IMR-90 (cell line): ENCODE results near the gene FBLN1. TPM values are rescaled to one million over a fixed set of nuclear protein-coding genes. Genes with fewer than 3 reads are reported as not detected.
A peak's percentile ranks its signal among the peaks of the same experiment; 100 is the strongest.

ENCODE experiments used
- ATAC-seq: fragments of 200-7000 bp; cut with Tn5 transposase; 2 replicates; pipeline ENCODE4 v1.9.1; 2020; ENCODE audit warnings: low read depth, mild to moderate bottlenecking, moderate library complexity
- BruUV-seq: library from RNA; stranded (reverse); fragments of 400-500 nt; replicated peaks from 2 replicates; lab custom pipeline; 2021; lab: Mats Ljungman, UMichigan
- CTCF ChIA-PET: fragments of 300-600 bp; formaldehyde crosslinking; extraction: SDS; loops from one replicate; lab custom pipeline; 2021; ENCODE audit warnings: antibody characterized with exemption; lab: Yijun Ruan, JAX
- POLR2A ChIA-PET: fragments of 300-600 bp; sonication (Branson Sonifier 250); formaldehyde crosslinking; loops from one replicate; lab custom pipeline; 2022; ENCODE audit warnings: antibody characterized with exemption; ENCODE audit not compliant: unreplicated experiment; lab: Charles Lee
- DNase-seq: peaks from one replicate; pipeline ENCODE4 v3.0.0; 2013
- H2AFZ ChIP-seq: replicated peaks from 2 replicates; pipeline ENCODE3; 2013; ENCODE audit warnings: low read length, mild to moderate bottlenecking; ENCODE audit not compliant: poor library complexity
- H2AK5ac ChIP-seq: 2 replicates; pipeline ENCODE4 v1.6.1; 2013; ENCODE audit warnings: low read depth, low read length, inconsistent platforms
- H2AK9ac ChIP-seq: replicated peaks from 2 replicates; pipeline ENCODE3; 2013; ENCODE audit warnings: mild to moderate bottlenecking, low read depth, low read length, moderate library complexity; ENCODE audit not compliant: poor library complexity
- H2BK120ac ChIP-seq: 2 replicates; pipeline ENCODE4 v1.6.1; 2013; ENCODE audit warnings: low read depth, low read length, inconsistent platforms
- H2BK15ac ChIP-seq: 3 replicates; pipeline ENCODE4 v1.6.1; 2013; ENCODE audit warnings: low read depth, low read length, inconsistent platforms
- H2BK20ac ChIP-seq: 2 replicates; pipeline ENCODE4 v1.6.1; 2013; ENCODE audit warnings: low read depth, mild to moderate bottlenecking, inconsistent platforms, low read length, moderate library complexity
- H2BK5ac ChIP-seq: 2 replicates; pipeline ENCODE4 v1.6.1; 2013; ENCODE audit warnings: mild to moderate bottlenecking, low read depth, low read length, inconsistent platforms; ENCODE audit not compliant: poor library complexity, severe bottlenecking
- H3K14ac ChIP-seq: replicated peaks from 2 replicates; pipeline ENCODE4 v1.6.1; 2013; ENCODE audit warnings: low read depth, low read length, inconsistent platforms
- H3K18ac ChIP-seq: 2 replicates; pipeline ENCODE4 v1.6.1; 2013; ENCODE audit warnings: low read depth, low read length, control low read depth
- H3K23ac ChIP-seq: 2 replicates; pipeline ENCODE4 v1.6.1; 2013; ENCODE audit warnings: low read depth, low read length, inconsistent platforms
- H3K27ac ChIP-seq: 2 replicates; pipeline ENCODE4 v1.5.1; 2013; ENCODE audit warnings: mild to moderate bottlenecking, control low read depth, low read length; ENCODE audit not compliant: insufficient read depth
- H3K27me3 ChIP-seq: 2 replicates; pipeline ENCODE4 v1.6.1; 2013; ENCODE audit warnings: low read length; ENCODE audit not compliant: control insufficient read depth, insufficient read depth
- H3K36me3 ChIP-seq: 2 replicates; pipeline ENCODE4 v1.6.1; 2013; ENCODE audit warnings: low read length, mixed read lengths; ENCODE audit not compliant: control insufficient read depth, insufficient read depth
- H3K4ac ChIP-seq: 2 replicates; pipeline ENCODE4 v1.6.1; 2013; ENCODE audit warnings: low read depth, low read length, inconsistent platforms
- H3K4me1 ChIP-seq: 2 replicates; pipeline ENCODE4 v1.6.1; 2013; ENCODE audit warnings: low read length, mixed read lengths; ENCODE audit not compliant: control insufficient read depth, insufficient read depth
- H3K4me2 ChIP-seq: 2 replicates; pipeline ENCODE4 v1.6.1; 2013; ENCODE audit warnings: low read depth, mild to moderate bottlenecking, control low read depth, low read length, moderate library complexity
- H3K4me3 ChIP-seq: 2 replicates; pipeline ENCODE4 v1.5.1; 2013; ENCODE audit warnings: low read depth, mild to moderate bottlenecking, control low read depth, low read length, moderate library complexity; ENCODE audit not compliant: insufficient read depth
- H3K56ac ChIP-seq: 2 replicates; pipeline ENCODE4 v1.6.1; 2013; ENCODE audit warnings: low read length, inconsistent platforms; ENCODE audit not compliant: insufficient read depth; ENCODE audit errors: extremely low read depth
- H3K79me1 ChIP-seq, 2 experiments: 2 replicates each; pipeline ENCODE4 v1.6.1; 2013; ENCODE audit warnings: low read length in 2 of 2, inconsistent platforms in 1 of 2, low read depth in 1 of 2
- H3K9ac ChIP-seq: 2 replicates; pipeline ENCODE4 v1.6.1; 2013; ENCODE audit warnings: low read depth, low read length, control low read depth
- H3K9me1 ChIP-seq: 2 replicates; pipeline ENCODE4 v1.6.1; 2013; ENCODE audit warnings: low read length, inconsistent platforms; ENCODE audit not compliant: insufficient read depth
- H3K9me3 ChIP-seq: 2 replicates; pipeline ENCODE4 v1.6.1; 2013; ENCODE audit warnings: low read length; ENCODE audit not compliant: control insufficient read depth, insufficient read depth
- H4K20me1 ChIP-seq: 2 replicates; pipeline ENCODE4 v1.6.1; 2013; ENCODE audit warnings: low read length, inconsistent platforms; ENCODE audit not compliant: insufficient read depth
- H4K5ac ChIP-seq: 2 replicates; pipeline ENCODE4 v1.6.1; 2013; ENCODE audit warnings: mild to moderate bottlenecking, low read depth, low read length, control low read depth
- H4K8ac ChIP-seq, 2 experiments: 2 replicates each; pipeline ENCODE4 v1.6.1; 2013; ENCODE audit warnings: low read depth in 2 of 2, low read length in 2 of 2, control low read depth in 1 of 2, inconsistent platforms in 1 of 2
- H4K91ac ChIP-seq: 2 replicates; pipeline ENCODE4 v1.6.1; 2013; ENCODE audit warnings: low read depth, low read length, inconsistent platforms; ENCODE audit not compliant: insufficient read depth
- CEBPB ChIP-seq: IDR thresholded peaks from 2 replicates; pipeline ENCODE4 v1.6.1; 2012; ENCODE audit warnings: low read depth, low read length, improper control_type of control experiment
- CHD1 ChIP-seq: IDR thresholded peaks from 2 replicates; pipeline ENCODE4 v1.6.1; 2012; ENCODE audit warnings: low read depth, low read length, improper control_type of control experiment
- MAFK ChIP-seq: IDR thresholded peaks from 2 replicates; pipeline ENCODE4 v1.6.1; 2012; ENCODE audit warnings: low read depth, low read length, improper control_type of control experiment
- POLR2A ChIP-seq: IDR thresholded peaks from 2 replicates; pipeline ENCODE4 v1.6.1; 2012; ENCODE audit warnings: mild to moderate bottlenecking, low read depth, low read length
- RAD21 ChIP-seq: IDR thresholded peaks from 2 replicates; pipeline ENCODE4 v1.6.1; 2012; ENCODE audit warnings: low read length, improper control_type of control experiment
- SMC3 ChIP-seq: fragments of 150-350 bp; IDR thresholded peaks from 2 replicates; pipeline ENCODE4 v1.6.1; 2016; ENCODE audit warnings: low read depth, mild to moderate bottlenecking, antibody characterized with exemption, low read length, moderate library complexity
- WGBS, 2 experiments: methylation state at CpG; one replicate each; pipeline versions ENCODE4 v1.1.5 to v1.1.7; 2013; ENCODE audit warnings: missing lambda C conversion rate in 2 of 2; ENCODE audit not compliant: insufficient read length in 1 of 2; ENCODE audit errors: extremely low coverage in 2 of 2; 5-methylcytosine and 5-hydroxymethylcytosine counted together
- dilution Hi-C: fragments of 300-500 bp; cut with HindIII; formaldehyde crosslinking; loops from one replicate; pipeline ENCODE4 v1.14.3; 2018; ENCODE audit warnings: low sequenced_read_pairs; ENCODE audit not compliant: unreplicated experiment
- in situ Hi-C: fragments of 300-500 bp; cut with MboI; formaldehyde crosslinking; loops from 3 replicates; pipeline ENCODE4 v1.14.3; 2019; ENCODE audit warnings: low sequenced_read_pairs, inconsistent platforms, mixed read lengths
- intact Hi-C: fragments of 100-400 bp; cut with micrococcal nuclease; formaldehyde crosslinking; loops from 2 replicates; pipeline ENCODE4 v1.10.0; 2022
- polyA plus RNA-seq, 3 experiments: library from polyadenylated mRNA; depleted of rRNA; stranded (reverse); fragments of >200 nt; gene quantifications; 2 replicates each; pipeline ENCODE4 v1.2.3, GENCODE V29; 2012; ENCODE audit warnings: low replicate concordance in 1 of 3
- total RNA-seq: library from RNA; depleted of rRNA; stranded (reverse); fragments of >200 nt; gene quantifications from 2 replicates; pipeline ENCODE4 v1.2.3, GENCODE V29; 2012

FBLN1 gene
- total and polyA plus RNA-seq, 2 of the 4 experiments (the other 2 are of a cell fraction) = 11.3 to 87.9 TPM

- no peak for TF ChIP-seq RAD21
Measured at GRCh38 chr22:45550891-45551290, 48.2 kb downstream of the FBLN1 start (continued).

GRCh38 chr22:45551310-45552016 lies 48.8 kb downstream of the FBLN1 start:
- intact Hi-C loops (loop anchor here (2.0 to 10.0 kb wide), 2 partner anchors 47 to 447 kb away; no protein-coding TSS in a partner anchor), dilution Hi-C loops (no loop called here), in situ Hi-C loops (loop anchor here (5.0 to 25.0 kb wide), 3 partner anchors 99 to 564 kb away; no protein-coding TSS in a partner anchor)
- Histone ChIP-seq H4K91ac (peak overlapping the region; percentile 88), H3K4me1 (peaks cover 44% of the 10 kb centered on the region), H3K18ac (peak overlapping the region; percentile 30; the same call in 1 of the 2 replicates), H3K14ac (peak overlapping the region; percentile 10; the same call in 1 of the 2 replicates), H3K9ac (peak overlapping the region; percentile 5; the same call in 1 of the 2 replicates), H3K56ac (no peak overlapping the region), H2AK5ac (peak overlapping the region; percentile 91; the same call in 1 of the 2 replicates), H3K79me1 (peaks cover 0 to 26% of the 10 kb centered on the region in 2 experiments; a peak in 2 of 4 replicates), H3K27me3 (no peaks in the 10 kb centered on the region), H2BK15ac (no peak overlapping the region; the same call in 2 of the 3 replicates), H4K20me1 (peaks cover 7% of the 10 kb centered on the region), H3K4ac (peak overlapping the region; percentile 80), H2AFZ (peak overlapping the region; percentile 18), H3K9me1 (peaks cover 19% of the 10 kb centered on the region), H2BK120ac (peak overlapping the region; percentile 80), H3K4me3 (no peak overlapping the region), H2AK9ac (no peak overlapping the region), H4K8ac (peak overlapping the region in 1 of 2 experiments; percentile 78; a peak in 1 of 4 replicates), H3K9me3 (no peaks in the 10 kb centered on the region), H3K4me2 (no peak overlapping the region), H3K23ac (peak overlapping the region; percentile 23; the same call in 1 of the 2 replicates), H4K5ac (peak overlapping the region; percentile 52), H3K27ac (peak overlapping the region; percentile 89; the same call in 1 of the 2 replicates), H2BK20ac (0 out of 2 replicates have a peak overlapping the region, but pooled peaks have one; percentile 56), H3K36me3 (peaks cover 54% of the 10 kb centered on the region; the same call in 1 of the 2 replicates), H2BK5ac (peak overlapping the region; percentile 66)
- no TSS peak for BruUV-seq
- ATAC-seq = no peak
- CTCF ChIA-PET = interaction anchor here (0.6 to 2.3 kb wide), 7 partner anchors 38 to 284 kb away, joined by 3 to 10 read pairs (median 5); no protein-coding TSS in a partner anchor
- no peak for DNase-seq
- POLR2A ChIA-PET = no interaction called here
- 58% methylated on average over 7 of the region's 18 CpGs; no CpG with 5 or more reads in 1 of the 2 experiments for WGBS, 2 experiments
- TF ChIP-seq CHD1 = no peak
- TF ChIP-seq RAD21 = no peak
- peak; percentile 32; the same call in 1 of the 2 replicates for TF ChIP-seq CEBPB
- TF ChIP-seq SMC3 = no peak
- no peak for TF ChIP-seq POLR2A
- TF ChIP-seq MAFK = no peak
